ENCODE measurements around the gene ANXA11. TPM values are rescaled to one million over a fixed set of nuclear protein-coding genes. Genes with fewer than 3 reads are reported as not detected.
"Not testable (repeated sequence)": the region's sequence is repeated elsewhere in the genome, so short reads cannot be mapped to it uniquely, and the experiment has no call there.

Gene ANXA11
- polyA plus RNA-seq, 1 donor from 2014 or later, result not detected

GRCh38 chr10:80253266-80253962, 48.1 kb upstream of the ANXA11 start:
- Histone ChIP-seq H3K27me3 (ENCODE audit: insufficient read depth, low read depth, low read length) (no peaks in the 10 kb centered on the region), H4K20me1 (ENCODE audit: insufficient read depth) (no peaks in the 10 kb centered on the region), H3F3A (ENCODE audit: insufficient read depth, low read length, poor library complexity, severe bottlenecking) (no peaks in the 10 kb centered on the region), H2AFZ (ENCODE audit: low read depth, low read length) (no peak overlapping the region), H3K36me3 (ENCODE audit: insufficient read depth, low read length) (no peaks in the 10 kb centered on the region), H3K4me2 (ENCODE audit: low read length) (no peak overlapping the region), H3K4me3 (ENCODE audit: low read length) (no peak overlapping the region), H3K9me3 (ENCODE audit: low read length) (no peaks in the 10 kb centered on the region), H3K9ac (ENCODE audit: low read length) (no peak overlapping the region), H3K27ac (ENCODE audit: low read length) (no peak overlapping the region), H3K9me2 (ENCODE audit: insufficient read depth, low read length) (no peaks in the 10 kb centered on the region), H3K79me2 (replicated peaks; ENCODE audit: insufficient read depth, low read length) (no peaks in the 10 kb centered on the region)
- TF ChIP-seq EP300 (conservative IDR thresholded peaks at IDR 0.05; ENCODE audit: poor library complexity, severe bottlenecking), result no peak
- TF ChIP-seq TAF1 (IDR thresholded peaks at IDR 0.05; ENCODE audit: low read depth), result no peak
- no peak for TF ChIP-seq POLR2AphosphoS5 (IDR thresholded peaks at IDR 0.05)
- no peak for TF ChIP-seq SMC3 (conservative IDR thresholded peaks at IDR 0.05; ENCODE audit: poor library complexity)
- no peak for TF ChIP-seq MXI1 (conservative IDR thresholded peaks at IDR 0.05; ENCODE audit: poor library complexity, severe bottlenecking)
- TF ChIP-seq, protein P1, sequence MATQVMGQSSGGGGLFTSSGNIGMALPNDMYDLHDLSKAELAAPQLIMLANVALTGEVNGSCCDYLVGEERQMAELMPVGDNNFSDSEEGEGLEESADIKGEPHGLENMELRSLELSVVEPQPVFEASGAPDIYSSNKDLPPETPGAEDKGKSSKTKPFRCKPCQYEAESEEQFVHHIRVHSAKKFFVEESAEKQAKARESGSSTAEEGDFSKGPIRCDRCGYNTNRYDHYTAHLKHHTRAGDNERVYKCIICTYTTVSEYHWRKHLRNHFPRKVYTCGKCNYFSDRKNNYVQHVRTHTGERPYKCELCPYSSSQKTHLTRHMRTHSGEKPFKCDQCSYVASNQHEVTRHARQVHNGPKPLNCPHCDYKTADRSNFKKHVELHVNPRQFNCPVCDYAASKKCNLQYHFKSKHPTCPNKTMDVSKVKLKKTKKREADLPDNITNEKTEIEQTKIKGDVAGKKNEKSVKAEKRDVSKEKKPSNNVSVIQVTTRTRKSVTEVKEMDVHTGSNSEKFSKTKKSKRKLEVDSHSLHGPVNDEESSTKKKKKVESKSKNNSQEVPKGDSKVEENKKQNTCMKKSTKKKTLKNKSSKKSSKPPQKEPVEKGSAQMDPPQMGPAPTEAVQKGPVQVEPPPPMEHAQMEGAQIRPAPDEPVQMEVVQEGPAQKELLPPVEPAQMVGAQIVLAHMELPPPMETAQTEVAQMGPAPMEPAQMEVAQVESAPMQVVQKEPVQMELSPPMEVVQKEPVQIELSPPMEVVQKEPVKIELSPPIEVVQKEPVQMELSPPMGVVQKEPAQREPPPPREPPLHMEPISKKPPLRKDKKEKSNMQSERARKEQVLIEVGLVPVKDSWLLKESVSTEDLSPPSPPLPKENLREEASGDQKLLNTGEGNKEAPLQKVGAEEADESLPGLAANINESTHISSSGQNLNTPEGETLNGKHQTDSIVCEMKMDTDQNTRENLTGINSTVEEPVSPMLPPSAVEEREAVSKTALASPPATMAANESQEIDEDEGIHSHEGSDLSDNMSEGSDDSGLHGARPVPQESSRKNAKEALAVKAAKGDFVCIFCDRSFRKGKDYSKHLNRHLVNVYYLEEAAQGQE (IDR thresholded peaks at IDR 0.05; ENCODE audit: borderline replicate concordance), result no peak
- TF ChIP-seq EZH2 (IDR thresholded peaks at IDR 0.05; ENCODE audit: borderline replicate concordance, insufficient read depth, low read length, poor library complexity, severe bottlenecking), result no peak
- TF ChIP-seq RAD21 (conservative IDR thresholded peaks at IDR 0.05), result no peak

GRCh38 chr10:80252296-80252887, 47.1 kb upstream of the ANXA11 start:
- Histone ChIP-seq H3K27ac (ENCODE audit: low read length) (no peak overlapping the region), H3K9ac (ENCODE audit: low read length) (no peak overlapping the region), H3K9me3 (ENCODE audit: low read length) (no peaks in the 10 kb centered on the region), H3K27me3 (ENCODE audit: insufficient read depth, low read depth, low read length) (no peaks in the 10 kb centered on the region), H3K79me2 (replicated peaks; ENCODE audit: insufficient read depth, low read length) (no peaks in the 10 kb centered on the region), H4K20me1 (ENCODE audit: insufficient read depth) (no peaks in the 10 kb centered on the region), H3K4me2 (ENCODE audit: low read length) (no peak overlapping the region), H3F3A (ENCODE audit: insufficient read depth, low read length, poor library complexity, severe bottlenecking) (no peaks in the 10 kb centered on the region), H2AFZ (ENCODE audit: low read depth, low read length) (no peak overlapping the region), H3K4me3 (ENCODE audit: low read length) (no peak overlapping the region), H3K9me2 (ENCODE audit: insufficient read depth, low read length) (no peaks in the 10 kb centered on the region), H3K36me3 (ENCODE audit: insufficient read depth, low read length) (no peaks in the 10 kb centered on the region)
- TF ChIP-seq RAD21 (conservative IDR thresholded peaks at IDR 0.05), result no peak
- no peak for TF ChIP-seq SMC3 (conservative IDR thresholded peaks at IDR 0.05; ENCODE audit: poor library complexity)
- TF ChIP-seq EP300 (conservative IDR thresholded peaks at IDR 0.05; ENCODE audit: poor library complexity, severe bottlenecking), result no peak
- no peak for TF ChIP-seq MXI1 (conservative IDR thresholded peaks at IDR 0.05; ENCODE audit: poor library complexity, severe bottlenecking)
- no peak for TF ChIP-seq CTCF (IDR thresholded peaks at IDR 0.05; ENCODE audit: poor library complexity, severe bottlenecking)
- TF ChIP-seq EZH2 (IDR thresholded peaks at IDR 0.05; ENCODE audit: borderline replicate concordance, insufficient read depth, low read length, poor library complexity, severe bottlenecking), result no peak
- TF ChIP-seq TAF1 (IDR thresholded peaks at IDR 0.05; ENCODE audit: low read depth), result no peak
- TF ChIP-seq POLR2AphosphoS5 (IDR thresholded peaks at IDR 0.05), result no peak
- TF ChIP-seq, protein P1 (IDR thresholded peaks at IDR 0.05; ENCODE audit: borderline replicate concordance), result no peak

DNA sequence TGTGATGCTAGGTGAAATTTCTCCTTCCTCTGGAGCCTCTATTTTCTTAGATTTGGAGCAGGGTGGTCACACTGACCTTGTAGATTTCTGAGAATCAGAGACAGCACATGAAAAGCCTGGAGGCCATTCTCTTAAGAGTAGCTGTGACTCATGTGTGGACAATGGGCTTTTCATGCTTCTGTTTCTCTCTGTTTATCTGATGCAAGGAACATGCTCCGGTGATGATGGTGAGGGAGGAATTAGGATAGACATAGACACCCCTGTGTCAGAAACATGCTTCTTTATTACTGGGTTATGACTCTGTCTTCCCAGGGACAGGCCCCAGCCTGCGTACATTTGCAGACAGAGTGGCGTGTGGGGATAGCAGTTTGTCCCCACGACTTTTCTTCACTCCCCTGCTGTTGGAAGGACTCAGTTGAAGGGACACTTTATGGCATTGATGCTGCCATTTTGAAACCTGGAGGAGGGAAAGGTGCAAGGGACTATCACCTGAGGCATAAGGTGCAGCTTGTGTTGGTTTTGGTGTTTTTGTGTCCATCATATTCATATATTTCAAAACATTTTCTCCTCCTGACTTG, 46.5 kb upstream of the ANXA11 start:
- not testable (repeated sequence) for H4K20me1 ChIP-seq (ENCODE audit: insufficient read depth); H3K9ac ChIP-seq (ENCODE audit: low read length); H3K27me3 ChIP-seq (ENCODE audit: insufficient read depth, low read depth, low read length); H3K9me2 ChIP-seq (ENCODE audit: insufficient read depth, low read length); H3K4me2 ChIP-seq (ENCODE audit: low read length); H3K27ac ChIP-seq (ENCODE audit: low read length); H3F3A ChIP-seq (ENCODE audit: insufficient read depth, low read length, poor library complexity, severe bottlenecking); H2AFZ ChIP-seq (ENCODE audit: low read depth, low read length); H3K79me2 ChIP-seq (replicated peaks; ENCODE audit: insufficient read depth, low read length); H3K9me3 ChIP-seq (ENCODE audit: low read length); H3K4me3 ChIP-seq (ENCODE audit: low read length); H3K36me3 ChIP-seq (ENCODE audit: insufficient read depth, low read length)
